Endothelial cell of umbilical vein (primary cell): ENCODE measurements around the gene SORCS1. TPM values are rescaled to one million over a fixed set of nuclear protein-coding genes. Genes with fewer than 3 reads are reported as not detected.

Experiments used
- BruUV-seq: library from RNA; stranded (reverse); fragments of 400-500 nt; replicated peaks from 2 replicates; lab custom pipeline; 2021; lab: Mats Ljungman, UMichigan
- CTCF ChIA-PET: fragments of 300-600, 350-600 bp; sonication (Branson Sonifier 250); formaldehyde crosslinking; loops from one replicate; lab custom pipeline; 2021; ENCODE audit warnings: antibody characterized with exemption, inconsistent platforms; lab: Charles Lee
- POLR2A ChIA-PET: fragments of 300-600, 350-600 bp; sonication (Branson Sonifier 250); formaldehyde crosslinking; loops from one replicate; lab custom pipeline; 2021; ENCODE audit warnings: antibody characterized with exemption, inconsistent platforms; lab: Charles Lee
- DNase-seq: peaks from one replicate; pipeline ENCODE4 v3.0.0-alpha.2; 2011; ENCODE audit warnings: low read depth, low spot score
- FAIRE-seq: peaks from 2 replicates; lab custom pipeline; 2011; peaks lifted over from hg19 to GRCh38; lab: Jason Lieb, UNC
- H2AFZ ChIP-seq: 2 replicates; pipeline ENCODE4 v1.6.0; 2012; ENCODE audit warnings: low read depth, low read length, control low read depth, inconsistent platforms
- H3K27ac ChIP-seq: 2 replicates; pipeline ENCODE4 v1.5.1; 2011; ENCODE audit warnings: low read depth, mild to moderate bottlenecking, control low read depth, low read length, moderate library complexity; ENCODE audit not compliant: insufficient read depth
- H3K27me3 ChIP-seq, 2 experiments: 2 replicates each; pipeline versions ENCODE4 v1.6.0 to v1.6.1; 2011; ENCODE audit warnings: low read length in 2 of 2, mixed read lengths in 1 of 2; ENCODE audit not compliant: control insufficient read depth in 2 of 2, insufficient read depth in 2 of 2
- H3K36me3 ChIP-seq, 2 experiments: 2 replicates in 1 of 2; 3 replicates in 1 of 2; pipeline ENCODE4 v1.5.1; 2011; ENCODE audit warnings: low read length in 2 of 2, mild to moderate bottlenecking in 1 of 2, moderate library complexity in 1 of 2; ENCODE audit not compliant: control insufficient read depth in 2 of 2, insufficient read depth in 2 of 2; ENCODE audit errors: extremely low read depth in 1 of 2
- H3K4me1 ChIP-seq: 3 replicates; pipeline ENCODE4 v1.5.1; 2011; ENCODE audit warnings: mild to moderate bottlenecking, low read length; ENCODE audit not compliant: control insufficient read depth, insufficient read depth; ENCODE audit errors: extremely low read depth
- H3K4me2 ChIP-seq: 2 replicates; pipeline ENCODE4 v1.6.1; 2011; ENCODE audit warnings: low read length, control low read depth, mixed read lengths; ENCODE audit not compliant: insufficient read depth
- H3K4me3 ChIP-seq, 3 experiments: fragments of 200-600 bp in 1 of 3; sonication (generic), shearing (Covaris generic) in 1 of 3; replicated peaks in 1 of 3; 2 replicates each; pipeline ENCODE4 v1.5.1; 2011 to 2016; ENCODE audit warnings: control low read depth in 3 of 3, low read length in 3 of 3, mild to moderate bottlenecking in 2 of 3, inconsistent platforms in 1 of 3, low read depth in 1 of 3, moderate library complexity in 1 of 3; ENCODE audit not compliant: insufficient read depth in 1 of 3
- H3K79me2 ChIP-seq: 2 replicates; pipeline ENCODE4 v1.6.0; 2012; ENCODE audit warnings: low read length, inconsistent platforms; ENCODE audit not compliant: control insufficient read depth, insufficient read depth
- H3K9ac ChIP-seq: replicated peaks from 2 replicates; pipeline ENCODE3; 2011; ENCODE audit warnings: low read length, control low read depth; ENCODE audit not compliant: insufficient read depth; ENCODE audit errors: extremely low read depth
- H3K9me1 ChIP-seq: replicated peaks from 3 replicates; pipeline ENCODE4 v1.6.0; 2011; ENCODE audit warnings: mild to moderate bottlenecking, low read length; ENCODE audit not compliant: control insufficient read depth, insufficient read depth; ENCODE audit errors: extremely low read depth
- H3K9me3 ChIP-seq: replicated peaks from 2 replicates; pipeline ENCODE4 v1.5.1; 2012; ENCODE audit warnings: low read length, inconsistent platforms; ENCODE audit not compliant: control insufficient read depth, insufficient read depth
- H4K20me1 ChIP-seq: replicated peaks from 2 replicates; pipeline ENCODE3; 2011; ENCODE audit warnings: mild to moderate bottlenecking, low read length; ENCODE audit not compliant: control insufficient read depth, insufficient read depth; ENCODE audit errors: extremely low read depth
- CTCF ChIP-seq, 2 donors: IDR thresholded peaks; 1 replicate in 1 of 2; 2 replicates in 1 of 2; pipeline ENCODE4 v1.5.1; 2011; ENCODE audit warnings: low read length in 2 of 2, mild to moderate bottlenecking in 2 of 2, moderate library complexity in 2 of 2, control low read depth in 1 of 2, inconsistent platforms in 1 of 2, low read depth in 1 of 2; ENCODE audit not compliant: insufficient read depth in 1 of 2; ENCODE audit errors: extremely low read depth in 1 of 2
- EZH2 ChIP-seq: IDR thresholded peaks from 2 replicates; pipeline ENCODE4 v1.6.1; 2012; ENCODE audit warnings: borderline replicate concordance, low read depth, mild to moderate bottlenecking, moderate library complexity, low read length, inconsistent platforms; ENCODE audit not compliant: severe bottlenecking
- FOS ChIP-seq: IDR thresholded peaks from 2 replicates; pipeline ENCODE4 v1.6.1; 2011; ENCODE audit warnings: mild to moderate bottlenecking, low read length, moderate library complexity, borderline replicate concordance; ENCODE audit not compliant: insufficient read depth
- GATA2 ChIP-seq: IDR thresholded peaks from 2 replicates; pipeline ENCODE4 v1.7.0; 2011; ENCODE audit warnings: low read depth, mild to moderate bottlenecking, moderate library complexity, mixed read lengths, low read length; ENCODE audit not compliant: insufficient read length, insufficient read depth
- JUN ChIP-seq: IDR thresholded peaks from 2 replicates; pipeline ENCODE4 v1.6.1; 2011; ENCODE audit warnings: borderline replicate concordance, low read depth; ENCODE audit not compliant: insufficient read length, insufficient read depth
- MAX ChIP-seq: IDR thresholded peaks from 2 replicates; pipeline ENCODE4 v1.6.1; 2011; ENCODE audit not compliant: insufficient read depth, insufficient read length
- MYC ChIP-seq: IDR thresholded peaks from one replicate; pipeline ENCODE4 v1.6.1; 2011; ENCODE audit warnings: mild to moderate bottlenecking, low read depth, low read length
- POLR2A ChIP-seq: IDR thresholded peaks from 2 replicates; pipeline ENCODE4 v1.6.1; 2012; ENCODE audit warnings: low read depth, mild to moderate bottlenecking, control low read depth, low read length
- POLR2AphosphoS5 ChIP-seq: IDR thresholded peaks from 2 replicates; pipeline ENCODE4 v1.6.1; 2012; ENCODE audit warnings: low read depth, mild to moderate bottlenecking, control low read depth, low read length, moderate library complexity; ENCODE audit not compliant: insufficient read depth
- dilution Hi-C: fragments of 300-500 bp; cut with MboI; formaldehyde crosslinking; loops from one replicate; pipeline ENCODE4 v1.15.0; 2019; ENCODE audit warnings: low sequenced_read_pairs; ENCODE audit not compliant: extremely low pct_ligation_motif_present
- intact Hi-C: fragments of 100-400 bp; cut with micrococcal nuclease; formaldehyde crosslinking; loops from one replicate; pipeline ENCODE4 v1.10.0; 2022
- polyA plus RNA-seq, 4 experiments: library from polyadenylated mRNA; depleted of rRNA in 3 of 4; stranded (reverse) in 3 of 4; unstranded in 1 of 4; fragments of >200 nt; gene quantifications; 2 replicates each; pipeline versions ENCODE4 v1.2.1 to v1.2.3, GENCODE V29; 2011 to 2012; ENCODE audit warnings: missing spikeins in 1 of 4
- total RNA-seq: library from RNA; stranded (reverse); gene quantifications from 2 replicates; pipeline ENCODE4 v1.2.3, GENCODE V29; 2021

The SORCS1 gene
- total and polyA plus RNA-seq, 2 donors (not counting 3 experiments of a cell fraction or from before 2014, with no cell fraction given) = not detected

DNA sequence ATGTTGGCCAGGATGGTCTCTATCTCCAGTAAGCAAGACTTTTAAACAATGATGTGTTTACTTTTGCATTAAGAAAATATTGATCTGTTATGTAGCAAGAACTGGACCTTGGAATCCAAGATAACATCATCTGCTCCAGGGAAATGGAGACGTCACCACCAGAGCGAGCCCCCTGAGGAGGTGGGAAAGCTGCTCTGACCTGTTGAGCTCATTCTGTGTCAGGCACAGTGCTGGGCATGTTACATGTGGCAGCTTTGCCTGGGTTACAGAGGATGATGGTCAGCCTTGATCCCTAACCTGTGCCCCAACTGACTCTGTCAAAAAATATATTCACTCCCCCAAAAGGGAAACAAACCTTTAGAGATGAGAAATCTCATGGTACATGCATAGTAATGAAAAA lies 436.3 kb downstream of the SORCS1 start:
- ChIA-PET CTCF (no interaction called here), POLR2A (no interaction called here)
- Histone ChIP-seq H3K4me3 (no peak overlapping the region), H3K4me1 (no peaks in the 10 kb centered on the region), H3K27ac (no peak overlapping the region), H3K4me2 (no peak overlapping the region), H4K20me1 (no peaks in the 10 kb centered on the region), H3K9ac (no peak overlapping the region), H3K36me3 (no peaks in the 10 kb centered on the region), H3K79me2 (no peaks in the 10 kb centered on the region), H3K9me1 (no peaks in the 10 kb centered on the region), H3K9me3 (no peaks in the 10 kb centered on the region), H3K27me3 (no peaks in the 10 kb centered on the region), H2AFZ (no peak overlapping the region)
- no peak for TF ChIP-seq POLR2AphosphoS5
- no peak for TF ChIP-seq POLR2A
- no peak for TF ChIP-seq MYC
- no peak for TF ChIP-seq JUN
- TF ChIP-seq EZH2 = no peak
- TF ChIP-seq MAX = no peak
- no peak for TF ChIP-seq FOS
- TF ChIP-seq GATA2 = no peak
- intact Hi-C loops = no loop called here
- FAIRE-seq = no peak
- no TSS peak for BruUV-seq
- dilution Hi-C loops = no loop called here
- no peak for DNase-seq

DNA sequence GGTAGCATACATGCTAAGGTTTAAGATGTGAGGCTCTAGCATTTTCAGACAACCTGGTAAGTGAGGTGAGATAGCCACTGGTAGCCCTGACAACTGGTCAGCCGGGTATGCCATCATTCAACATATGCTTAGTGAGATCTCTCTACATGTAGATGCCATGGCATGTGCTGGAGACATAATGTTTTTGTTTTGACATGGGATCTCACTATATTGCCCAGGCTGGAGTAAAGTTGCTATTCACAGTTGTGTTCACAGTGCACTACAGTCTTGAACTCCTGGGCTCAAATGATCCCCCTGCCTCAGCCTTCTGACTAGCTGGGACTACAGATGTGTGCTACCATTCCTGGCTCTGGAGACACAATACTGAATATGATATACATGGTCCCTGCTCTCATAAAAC lies 437.3 kb downstream of the SORCS1 start:
- ChIA-PET POLR2A (no interaction called here), CTCF (no interaction called here)
- no peaks in the 10 kb centered on the region for H3K79me2 ChIP-seq
- FAIRE-seq = no peak
- no peaks in the 10 kb centered on the region for H4K20me1 ChIP-seq
- H3K9me3 ChIP-seq = no peaks in the 10 kb centered on the region
- H3K27ac ChIP-seq = no peak overlapping the region
- intact Hi-C loops = no loop called here
- dilution Hi-C loops = no loop called here
- H3K4me1 ChIP-seq = no peaks in the 10 kb centered on the region
- no peaks in the 10 kb centered on the region for H3K9me1 ChIP-seq
- H3K4me2 ChIP-seq = no peak overlapping the region
- no TSS peak for BruUV-seq
- no peaks in the 10 kb centered on the region for H3K27me3 ChIP-seq
- H3K9ac ChIP-seq = no peak overlapping the region
- TF ChIP-seq CTCF (IDR thresholded peaks at IDR 0.05; ENCODE audit: extremely low read depth in 1 of 2, insufficient read depth in 1 of 2, low read depth in 1 of 2, low read length in 2 of 2) (no peak), POLR2A (no peak), EZH2 (no peak), GATA2 (no peak), FOS (no peak), MAX (no peak), JUN (no peak), MYC (no peak), POLR2AphosphoS5 (no peak)
- H3K4me3 ChIP-seq = no peak overlapping the region
- H2AFZ ChIP-seq = no peak overlapping the region
- no peak for DNase-seq
- H3K36me3 ChIP-seq = no peaks in the 10 kb centered on the region
